ENCODE results near the gene CCL22.
"Not testable (repeated sequence)": the region's sequence is repeated elsewhere in the genome, so short reads cannot be mapped to it uniquely, and the experiment has no call there.

Gene CCL22

GRCh38 chr16:57395026-57395425, 36.4 kb downstream of the CCL22 start:
- H3K27ac Mint-ChIP-seq, result no peak overlapping the region
- H3K4me3 Mint-ChIP-seq, result no peak overlapping the region
- TF ChIP-seq CTCF (IDR thresholded peaks at IDR 0.05), result no peak
- no peak for DNase-seq
- peaks cover 34% of the 10 kb centered on the region for H3K27me3 Mint-ChIP-seq (ENCODE audit: low read depth, poor library complexity)
- H3K4me1 Mint-ChIP-seq, result no peaks in the 10 kb centered on the region
- no peaks in the 10 kb centered on the region for H3K36me3 Mint-ChIP-seq (ENCODE audit: low read depth)
- no peaks in the 10 kb centered on the region for H3K9me3 Mint-ChIP-seq

DNA sequence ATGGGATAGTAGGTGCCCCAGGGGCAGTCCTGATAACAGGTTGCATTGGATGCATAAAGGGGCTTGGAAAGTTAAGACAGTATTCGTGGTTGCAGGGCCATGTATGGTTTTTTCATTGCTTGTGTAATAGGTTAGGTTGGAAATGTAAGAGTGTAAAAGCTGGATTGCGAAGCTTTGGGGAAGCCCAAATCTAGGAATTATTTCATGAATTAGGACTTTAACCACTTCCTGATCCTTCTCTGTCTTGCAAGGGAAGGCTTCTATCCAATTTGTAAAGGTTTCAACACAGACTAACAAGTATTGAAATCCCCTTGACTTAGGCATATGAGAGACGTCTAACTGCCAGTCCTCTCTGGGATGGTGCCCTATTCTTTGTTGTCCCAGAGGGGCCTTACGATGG, 38.2 kb downstream of the CCL22 start:
- Mint-ChIP-seq H3K27me3 (ENCODE audit: low read depth, poor library complexity) (peaks cover 21% of the 10 kb centered on the region), H3K36me3 (ENCODE audit: low read depth) (no peaks in the 10 kb centered on the region), H3K4me1 (no peaks in the 10 kb centered on the region), H3K4me3 (no peak overlapping the region), H3K9me3 (no peaks in the 10 kb centered on the region), H3K27ac (no peak overlapping the region)
- DNase-seq, result no peak
- TF ChIP-seq CTCF (IDR thresholded peaks at IDR 0.05), result no peak

DNA sequence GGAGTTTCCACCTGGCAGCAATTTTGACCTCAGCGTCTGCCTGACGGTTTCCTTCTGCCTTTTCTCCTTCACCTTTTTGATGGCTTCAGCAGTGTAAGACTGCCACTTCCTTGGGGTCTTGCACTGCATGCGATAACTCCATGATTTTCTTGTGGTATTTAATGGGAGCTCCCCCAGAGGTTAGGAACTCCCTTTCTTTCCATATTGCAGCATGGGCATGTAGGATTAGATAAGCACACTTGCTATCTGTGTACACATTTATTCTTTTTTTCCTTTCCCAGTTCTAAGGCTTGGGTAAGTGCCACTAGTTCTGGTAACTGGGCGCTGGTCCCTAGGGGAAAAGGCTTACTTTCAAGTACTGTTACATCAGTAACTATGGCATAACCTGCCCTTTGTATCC, 38.9 kb downstream of the CCL22 start:
- H3K27me3 Mint-ChIP-seq (ENCODE audit: low read depth, poor library complexity), result peaks cover 17% of the 10 kb centered on the region
- H3K9me3 Mint-ChIP-seq; DNase-seq; H3K4me1 Mint-ChIP-seq; H3K4me3 Mint-ChIP-seq; H3K27ac Mint-ChIP-seq; H3K36me3 Mint-ChIP-seq (ENCODE audit: low read depth): not testable (repeated sequence)

GRCh38 chr16:57401943-57402640, 43.5 kb downstream of the CCL22 start:
- Mint-ChIP-seq H3K36me3 (ENCODE audit: low read depth) (no peaks in the 10 kb centered on the region), H3K4me3 (no peak overlapping the region), H3K27ac (no peak overlapping the region), H3K4me1 (no peaks in the 10 kb centered on the region), H3K27me3 (ENCODE audit: low read depth, poor library complexity) (peaks cover 21% of the 10 kb centered on the region), H3K9me3 (no peaks in the 10 kb centered on the region)
- peak; percentile 35 for DNase-seq
- TF ChIP-seq CTCF (IDR thresholded peaks at IDR 0.05), result no peak

DNA sequence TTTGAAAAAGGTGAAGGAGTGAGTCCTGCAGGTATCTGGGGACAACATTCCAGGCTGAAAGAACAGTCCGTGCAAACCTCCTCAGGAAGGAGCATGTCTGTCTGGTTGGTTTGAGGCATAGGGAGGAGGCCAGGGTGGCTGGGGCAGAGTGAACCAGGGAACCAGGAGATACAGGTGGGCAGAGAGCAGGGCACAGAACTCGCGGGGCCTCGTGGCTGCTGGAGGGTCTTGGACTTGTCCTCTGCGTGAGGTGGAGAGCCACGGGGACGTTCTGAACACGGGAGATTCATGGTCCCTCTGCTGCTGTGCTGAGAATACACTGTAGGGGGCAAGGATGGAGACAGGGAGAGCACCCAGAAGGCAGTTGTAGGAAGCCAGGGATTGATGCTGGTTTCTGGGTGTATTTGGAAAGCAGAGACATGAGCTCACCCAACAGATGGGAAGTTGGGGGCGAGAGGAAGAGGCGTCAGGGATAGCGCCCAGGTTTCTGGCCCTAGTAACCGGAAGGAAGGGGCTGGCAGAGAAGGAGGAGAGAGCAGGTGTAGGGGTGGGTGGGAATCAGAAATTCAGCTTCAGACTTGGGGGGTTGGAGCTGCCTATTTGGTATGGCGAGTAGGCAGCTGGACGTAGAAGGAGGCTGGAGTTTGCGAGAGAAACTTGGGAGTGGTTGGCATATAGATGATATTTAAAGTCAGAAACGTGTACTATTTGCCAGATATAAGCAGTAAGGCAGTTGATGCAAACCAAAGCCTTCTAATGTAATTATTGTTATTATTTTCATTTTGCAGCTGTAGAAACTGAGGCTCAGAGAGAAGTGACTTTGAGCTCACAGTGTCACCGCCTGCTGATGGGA, 45.6 kb downstream of the CCL22 start, which contains the start of gene CCL17:
Gene CCL17 (plus strand): TSS at position 803 of the 853 bp plus-strand sequence. CDS start 9,166 bp downstream, outside the sequence.
- H3K27me3 Mint-ChIP-seq (ENCODE audit: low read depth, poor library complexity), result peaks cover 24% of the 10 kb centered on the region
- peak within 1 kb of the TSS; percentile 17 for H3K27ac Mint-ChIP-seq
- H3K9me3 Mint-ChIP-seq, result no peaks in the 10 kb centered on the region
- H3K4me1 Mint-ChIP-seq, result peaks cover 4% of the 10 kb centered on the region
- H3K36me3 Mint-ChIP-seq (ENCODE audit: low read depth), result no peaks in the 10 kb centered on the region
- H3K4me3 Mint-ChIP-seq, result no peak within 1 kb of the TSS
- no peak for TF ChIP-seq CTCF (IDR thresholded peaks at IDR 0.05)
- no peak for DNase-seq

GRCh38 chr16:57405097-57405496, 46.5 kb downstream of the CCL22 start:
- DNase-seq, result no peak
- H3K4me1 Mint-ChIP-seq, result peaks cover 11% of the 10 kb centered on the region
- H3K4me3 Mint-ChIP-seq, result no peak overlapping the region
- no peaks in the 10 kb centered on the region for H3K36me3 Mint-ChIP-seq (ENCODE audit: low read depth)
- peak overlapping the region; percentile 17 for H3K27ac Mint-ChIP-seq
- no peaks in the 10 kb centered on the region for H3K9me3 Mint-ChIP-seq
- TF ChIP-seq CTCF (IDR thresholded peaks at IDR 0.05), result no peak
- H3K27me3 Mint-ChIP-seq (ENCODE audit: low read depth, poor library complexity), result peaks cover 24% of the 10 kb centered on the region
